Stomach smooth muscle (tissue), 2 donors: Measurements from ENCODE around the gene CDHR2.
"Not testable (repeated sequence)": the region's sequence is repeated elsewhere in the genome, so short reads cannot be mapped to it uniquely, and the experiment has no call there.

Experiments used
- H3K27ac ChIP-seq: one replicate; pipeline ENCODE4 v1.7.0; 2013; ENCODE audit warnings: mild to moderate bottlenecking, low read length, inconsistent platforms
- H3K27me3 ChIP-seq, 2 donors: one replicate each; pipeline ENCODE4 v1.7.0; 2013; ENCODE audit warnings: low read length in 2 of 2; ENCODE audit not compliant: insufficient read depth in 2 of 2, control insufficient read depth in 1 of 2
- H3K36me3 ChIP-seq, 2 donors: one replicate each; pipeline ENCODE4 v1.7.0; 2013; ENCODE audit warnings: low read length in 2 of 2; ENCODE audit not compliant: control insufficient read depth in 2 of 2, insufficient read depth in 2 of 2
- H3K4me1 ChIP-seq: one replicate; pipeline ENCODE4 v1.7.0; 2013; ENCODE audit warnings: low read length; ENCODE audit not compliant: control insufficient read depth, insufficient read depth
- H3K4me3 ChIP-seq, 2 donors: one replicate each; pipeline ENCODE4 v1.7.0; 2013; ENCODE audit warnings: low read length in 2 of 2
- H3K9ac ChIP-seq, 2 donors: one replicate each; pipeline ENCODE4 v1.7.0; 2013; ENCODE audit warnings: low read length in 2 of 2, mild to moderate bottlenecking in 1 of 2
- H3K9me3 ChIP-seq, 2 donors: one replicate each; pipeline ENCODE4 v1.7.0; 2013; ENCODE audit warnings: low read length in 2 of 2; ENCODE audit not compliant: control insufficient read depth in 2 of 2
- donor health status: healthy.
- donor health status: Pancreatic carcinoma.

Gene CDHR2

DNA sequence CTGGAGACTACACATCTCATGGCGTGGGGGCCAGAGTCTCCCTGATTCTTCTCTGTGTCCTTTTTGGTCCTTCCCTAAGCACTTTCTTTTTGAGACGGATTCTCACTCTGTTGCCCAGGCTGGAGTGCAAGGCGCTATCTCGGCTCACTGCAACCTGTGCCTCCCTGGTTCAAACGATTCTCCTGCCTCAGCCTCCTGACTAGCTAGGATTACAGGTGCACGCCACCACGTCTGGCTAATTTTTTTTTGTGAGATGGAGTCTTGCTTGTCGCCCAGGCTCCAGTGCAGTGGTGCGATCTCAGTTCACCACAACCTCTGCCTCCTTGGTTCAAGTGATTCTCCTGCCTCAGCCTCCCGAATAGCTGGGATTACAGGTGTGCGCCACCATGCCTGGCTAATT lies 1.8 kb downstream of the CDHR2 start:
- H3K27me3 ChIP-seq = peaks cover 16 to 19% of the 10 kb centered on the region in 2 donors
- H3K4me1 ChIP-seq, H3K36me3 ChIP-seq, H3K9ac ChIP-seq, H3K9me3 ChIP-seq, H3K4me3 ChIP-seq, H3K27ac ChIP-seq: not testable (repeated sequence)

DNA sequence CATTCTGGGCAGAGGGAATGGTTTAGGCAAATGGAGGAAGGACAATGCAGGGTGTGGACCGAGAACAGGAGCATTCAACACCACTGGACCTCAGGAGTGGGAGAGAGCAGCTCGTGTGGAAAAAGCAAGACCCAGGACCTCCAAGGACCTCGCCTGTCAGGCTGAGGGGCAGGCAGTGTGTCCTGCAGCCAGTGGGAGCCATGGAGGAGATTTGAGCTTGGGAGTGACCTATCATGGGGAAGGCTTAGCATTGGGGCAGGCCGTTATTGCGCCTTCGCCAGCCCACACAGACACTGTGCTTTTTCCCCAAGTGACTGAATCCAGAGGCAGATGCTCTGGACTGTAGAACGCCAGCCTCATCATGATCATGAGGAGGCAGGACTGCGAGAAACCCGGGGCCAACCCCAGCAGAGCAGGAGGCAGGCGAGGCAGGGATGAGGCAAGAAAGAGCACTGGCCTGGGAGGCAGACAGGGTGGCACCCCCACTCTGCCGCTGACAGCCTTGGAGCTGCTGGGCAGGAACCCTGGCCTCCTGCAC lies 3.3 kb downstream of the CDHR2 start:
- Histone ChIP-seq H3K27ac (no peak overlapping the region), H3K27me3 (peaks cover 16 to 19% of the 10 kb centered on the region in 2 donors), H3K4me1 (peaks cover 3% of the 10 kb centered on the region), H3K36me3 (no peaks in the 10 kb centered on the region), H3K9me3 (no peaks in the 10 kb centered on the region), H3K9ac (no peak overlapping the region), H3K4me3 (no peak overlapping the region)

DNA sequence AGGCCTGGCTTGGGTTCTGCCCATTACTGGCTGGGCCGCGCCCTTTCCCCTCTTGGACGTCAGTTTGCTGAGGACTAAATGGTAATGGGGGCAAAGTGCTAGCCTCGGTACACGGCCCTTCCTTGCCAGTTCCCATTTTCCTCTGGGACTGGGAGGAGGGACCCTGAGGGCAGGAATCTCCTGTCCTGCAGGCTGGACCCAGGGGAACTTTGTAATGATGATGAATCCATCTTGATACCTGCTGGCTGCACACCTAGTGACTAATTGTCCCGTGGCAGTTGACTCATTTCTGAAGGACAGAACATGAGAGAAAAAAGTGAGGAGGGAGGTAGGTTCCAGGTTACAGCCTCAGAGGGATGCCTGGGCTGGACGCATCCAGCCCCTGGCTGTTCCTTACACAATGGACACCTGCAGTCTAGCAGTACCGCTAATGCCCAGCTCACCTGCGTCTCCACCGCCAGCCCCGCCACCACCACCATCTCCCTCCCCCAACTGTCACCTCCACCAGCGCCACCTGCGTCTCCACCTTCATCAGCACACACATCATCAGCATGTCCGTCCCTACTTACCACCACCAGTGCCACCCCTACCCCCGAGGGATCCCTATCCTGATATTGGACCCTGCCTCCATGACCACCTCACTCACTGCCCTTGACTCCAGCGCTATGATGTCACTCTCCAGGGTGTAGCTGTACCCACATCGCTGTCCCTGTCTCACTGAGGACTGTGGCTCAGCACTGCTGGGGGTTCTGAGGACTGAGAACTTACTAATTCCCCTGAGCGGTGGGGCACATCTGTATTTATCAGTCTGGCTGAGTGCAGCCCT lies 4.3 kb downstream of the CDHR2 start:
- Histone ChIP-seq H3K27me3 (peaks cover 16 to 19% of the 10 kb centered on the region in 2 donors), H3K36me3 (no peaks in the 10 kb centered on the region), H3K4me1 (peaks cover 3% of the 10 kb centered on the region), H3K9me3 (no peaks in the 10 kb centered on the region), H3K9ac (no peak overlapping the region), H3K27ac (no peak overlapping the region), H3K4me3 (no peak overlapping the region)

- no peaks in the 10 kb centered on the region for H3K36me3 ChIP-seq
- H3K27ac ChIP-seq = no peak overlapping the region
- no peaks in the 10 kb centered on the region for H3K4me1 ChIP-seq
- H3K9me3 ChIP-seq = no peaks in the 10 kb centered on the region
- no peak overlapping the region for H3K9ac ChIP-seq
- H3K27me3 ChIP-seq = peaks cover 7 to 15% of the 10 kb centered on the region in 2 donors
- no peak overlapping the region for H3K4me3 ChIP-seq
These were observed 8.7 kb downstream of the CDHR2 start for GRCh38 chr5:176557846-176558245.

DNA sequence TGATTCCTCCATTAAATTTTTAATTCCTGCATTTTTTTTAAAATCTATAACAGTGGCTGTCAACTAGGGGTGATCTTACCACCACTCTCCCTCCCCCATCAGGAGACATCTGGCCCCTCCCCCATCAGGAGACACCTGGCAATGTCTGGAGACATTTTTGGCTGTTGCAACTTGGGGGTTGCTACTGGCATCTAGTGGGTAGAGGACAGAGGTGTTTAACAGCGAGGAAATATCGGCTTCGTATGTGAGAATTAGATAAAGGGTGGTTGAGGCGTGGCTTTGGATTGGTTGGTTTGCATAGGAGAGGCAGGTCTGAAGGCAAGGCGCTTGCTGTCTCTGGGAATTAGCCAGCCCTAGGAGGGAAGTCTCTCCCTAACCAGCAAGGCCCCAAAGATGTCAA lies 10.5 kb downstream of the CDHR2 start:
- Histone ChIP-seq H3K4me1 (no peaks in the 10 kb centered on the region), H3K9me3 (no peaks in the 10 kb centered on the region), H3K27ac (no peak overlapping the region), H3K36me3 (no peaks in the 10 kb centered on the region), H3K27me3 (peaks cover 0 to 8% of the 10 kb centered on the region in 2 donors), H3K4me3 (no peak overlapping the region), H3K9ac (no peak overlapping the region)

GRCh38 chr5:176560364-176560763 lies 11.2 kb downstream of the CDHR2 start:
- Histone ChIP-seq H3K9ac (no peak overlapping the region), H3K27me3 (peaks cover 0 to 8% of the 10 kb centered on the region in 2 donors), H3K9me3 (no peaks in the 10 kb centered on the region), H3K27ac (no peak overlapping the region), H3K4me1 (no peaks in the 10 kb centered on the region), H3K36me3 (no peaks in the 10 kb centered on the region), H3K4me3 (no peak overlapping the region)

GRCh38 chr5:176561259-176561658 lies 12.1 kb downstream of the CDHR2 start:
- no peaks in the 10 kb centered on the region for H3K36me3 ChIP-seq
- no peak overlapping the region for H3K9ac ChIP-seq
- no peaks in the 10 kb centered on the region for H3K4me1 ChIP-seq
- no peak overlapping the region for H3K4me3 ChIP-seq
- peaks cover 0 to 9% of the 10 kb centered on the region in 2 donors for H3K27me3 ChIP-seq
- H3K27ac ChIP-seq = no peak overlapping the region
- no peaks in the 10 kb centered on the region for H3K9me3 ChIP-seq

- no peaks in the 10 kb centered on the region for H3K4me1 ChIP-seq
- no peak overlapping the region for H3K9ac ChIP-seq
- H3K27ac ChIP-seq = no peak overlapping the region
- peaks cover 0 to 9% of the 10 kb centered on the region in 2 donors for H3K27me3 ChIP-seq
- H3K9me3 ChIP-seq = no peaks in the 10 kb centered on the region
- no peak overlapping the region for H3K4me3 ChIP-seq
- no peaks in the 10 kb centered on the region for H3K36me3 ChIP-seq
These were observed 13.0 kb downstream of the CDHR2 start for GRCh38 chr5:176562189-176562588.

- H3K27ac ChIP-seq = no peak overlapping the region
- H3K36me3 ChIP-seq = no peaks in the 10 kb centered on the region
- no peak overlapping the region for H3K4me3 ChIP-seq
- H3K4me1 ChIP-seq = no peaks in the 10 kb centered on the region
- H3K9ac ChIP-seq = no peak overlapping the region
- peaks cover 0 to 15% of the 10 kb centered on the region in 2 donors for H3K27me3 ChIP-seq
- no peaks in the 10 kb centered on the region for H3K9me3 ChIP-seq
These were observed 14.9 kb downstream of the CDHR2 start for GRCh38 chr5:176564002-176564401.

DNA sequence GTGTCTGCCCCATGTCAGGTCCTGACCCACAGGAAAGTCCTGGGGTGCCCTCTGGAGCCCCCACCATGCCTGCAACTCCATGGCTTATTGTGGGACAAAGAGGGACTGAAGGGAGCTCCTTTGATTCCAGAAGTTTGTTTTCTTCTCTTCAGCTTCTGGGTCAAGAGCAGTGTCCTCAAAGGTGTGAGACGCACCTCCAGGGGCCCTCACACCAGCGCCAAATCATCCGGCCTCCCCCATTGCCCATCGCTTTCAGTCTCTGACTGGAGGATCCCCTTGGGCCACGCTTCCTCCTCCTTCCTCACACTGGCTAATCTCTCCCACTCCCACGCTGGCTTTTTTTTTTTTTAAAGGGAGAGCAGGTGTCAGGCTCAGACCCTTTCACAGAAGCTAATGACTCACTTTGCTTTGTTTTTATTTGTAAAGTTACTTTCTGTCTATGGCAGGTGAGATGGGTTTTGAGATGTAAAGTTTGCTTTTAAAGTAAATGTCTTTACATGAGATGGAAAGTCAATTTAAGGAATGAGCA lies 16.7 kb downstream of the CDHR2 start:
- no peaks in the 10 kb centered on the region for H3K36me3 ChIP-seq
- no peak overlapping the region for H3K9ac ChIP-seq
- H3K4me1 ChIP-seq = no peaks in the 10 kb centered on the region
- H3K9me3 ChIP-seq = no peaks in the 10 kb centered on the region
- no peak overlapping the region for H3K27ac ChIP-seq
- no peak overlapping the region for H3K4me3 ChIP-seq
- H3K27me3 ChIP-seq = peaks cover 0 to 10% of the 10 kb centered on the region in 2 donors

DNA sequence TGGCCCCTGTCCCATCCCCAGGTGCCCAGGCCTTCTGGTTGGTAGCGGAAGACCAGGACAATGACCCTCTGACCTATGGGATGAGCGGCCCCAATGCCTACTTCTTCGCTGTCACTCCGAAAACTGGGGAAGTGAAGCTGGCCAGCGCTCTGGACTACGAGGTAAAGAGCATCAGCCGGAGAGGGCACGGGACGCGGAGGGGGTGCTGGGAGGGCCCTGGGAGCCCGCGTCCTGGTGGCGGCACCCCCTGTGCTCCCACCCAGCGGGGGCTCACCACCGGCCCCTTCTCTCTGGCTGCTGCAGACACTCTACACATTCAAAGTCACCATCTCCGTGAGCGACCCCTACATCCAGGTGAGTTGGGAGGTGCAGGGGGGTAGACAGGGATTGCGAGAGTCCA lies 19.5 kb downstream of the CDHR2 start:
- H3K9ac ChIP-seq = no peak overlapping the region

More for the DNA sequence above, 19.5 kb downstream of the CDHR2 start:
- Histone ChIP-seq H3K9me3 (no peaks in the 10 kb centered on the region), H3K36me3 (no peaks in the 10 kb centered on the region), H3K27me3 (peaks cover 6 to 14% of the 10 kb centered on the region in 2 donors), H3K27ac (no peak overlapping the region), H3K4me1 (no peaks in the 10 kb centered on the region), H3K4me3 (no peak overlapping the region)
